MCF 10A (cell line): ENCODE data around the gene IMMP2L. TPM values are rescaled to one million over a fixed set of nuclear protein-coding genes. Genes with fewer than 3 reads are reported as not detected.

Experiments
- BruUV-seq: library from RNA; stranded (reverse); fragments of 400-500 nt; replicated peaks from 2 replicates; lab custom pipeline; 2021; lab: Mats Ljungman, UMichigan
- CTCF ChIA-PET: fragments of 300-600 bp; sonication (Branson Sonifier 250); formaldehyde crosslinking; extraction: SDS; loops from one replicate; lab custom pipeline; 2021; ENCODE audit warnings: antibody characterized with exemption, inconsistent platforms; lab: Yijun Ruan, JAX
- POLR2A ChIA-PET: fragments of 300-600, 350-650 bp; sonication (Branson Sonifier 250); formaldehyde crosslinking; extraction: SDS; loops from one replicate; lab custom pipeline; 2020; ENCODE audit warnings: antibody characterized with exemption, inconsistent platforms; lab: Yijun Ruan, JAX
- DNase-seq: peaks from one replicate; pipeline ENCODE4 v3.0.0-alpha.2; 2018; ENCODE audit not compliant: unreplicated experiment
- H3K27ac Mint-ChIP-seq: one replicate; pipeline ENCODE4 v1.8.0; 2022; ENCODE audit warnings: mild to moderate bottlenecking, low read depth, mixed read lengths; ENCODE audit not compliant: unreplicated experiment
- H3K27me3 Mint-ChIP-seq: one replicate; pipeline ENCODE4 v1.8.0; 2022; ENCODE audit warnings: mixed read lengths; ENCODE audit not compliant: insufficient read depth, unreplicated experiment
- H3K36me3 Mint-ChIP-seq: one replicate; pipeline ENCODE4 v1.8.0; 2022; ENCODE audit warnings: mild to moderate bottlenecking, moderate library complexity, mixed read lengths; ENCODE audit not compliant: insufficient read depth, unreplicated experiment
- H3K4me1 Mint-ChIP-seq: one replicate; pipeline ENCODE4 v1.8.0; 2022; ENCODE audit warnings: mixed read lengths; ENCODE audit not compliant: insufficient read depth, unreplicated experiment
- H3K4me3 Mint-ChIP-seq: one replicate; pipeline ENCODE4 v1.8.0; 2022; ENCODE audit warnings: mild to moderate bottlenecking, moderate library complexity, mixed read lengths; ENCODE audit not compliant: unreplicated experiment
- H3K9me3 Mint-ChIP-seq: one replicate; pipeline ENCODE4 v1.8.0; 2022; ENCODE audit warnings: mixed read lengths; ENCODE audit not compliant: unreplicated experiment
- intact Hi-C: fragments of 100-400 bp; cut with micrococcal nuclease; formaldehyde crosslinking; loops from 2 replicates; pipeline ENCODE4 v1.14.1; 2022
- total RNA-seq: library from RNA; stranded (reverse); gene quantifications from 2 replicates; pipeline ENCODE4 v1.2.3, GENCODE V29; 2022
- TF ChIP-seq, protein P1 (sequence below): fragments of 200-600 bp; IDR thresholded peaks from one replicate; pipeline ENCODE4 v1.8.0; 2022; ENCODE audit warnings: antibody characterized with exemption, mild to moderate bottlenecking; ENCODE audit not compliant: unreplicated experiment

The IMMP2L gene
- total RNA-seq, 1 experiment from 2014 or later = 23.7 TPM

GRCh38 chr7:111059833-111060232, 502.5 kb downstream of the IMMP2L start:
- H3K36me3 Mint-ChIP-seq = peaks cover 6% of the 10 kb centered on the region
- no peak for DNase-seq
- BruUV-seq = no TSS peak
- no peaks in the 10 kb centered on the region for H3K27me3 Mint-ChIP-seq
- H3K9me3 Mint-ChIP-seq = peaks cover 9% of the 10 kb centered on the region
- no peak overlapping the region for H3K27ac Mint-ChIP-seq
- ChIA-PET POLR2A (no interaction called here), CTCF (no interaction called here)
- intact Hi-C loops = no loop called here
- no peaks in the 10 kb centered on the region for H3K4me1 Mint-ChIP-seq
- TF ChIP-seq, protein P1, sequence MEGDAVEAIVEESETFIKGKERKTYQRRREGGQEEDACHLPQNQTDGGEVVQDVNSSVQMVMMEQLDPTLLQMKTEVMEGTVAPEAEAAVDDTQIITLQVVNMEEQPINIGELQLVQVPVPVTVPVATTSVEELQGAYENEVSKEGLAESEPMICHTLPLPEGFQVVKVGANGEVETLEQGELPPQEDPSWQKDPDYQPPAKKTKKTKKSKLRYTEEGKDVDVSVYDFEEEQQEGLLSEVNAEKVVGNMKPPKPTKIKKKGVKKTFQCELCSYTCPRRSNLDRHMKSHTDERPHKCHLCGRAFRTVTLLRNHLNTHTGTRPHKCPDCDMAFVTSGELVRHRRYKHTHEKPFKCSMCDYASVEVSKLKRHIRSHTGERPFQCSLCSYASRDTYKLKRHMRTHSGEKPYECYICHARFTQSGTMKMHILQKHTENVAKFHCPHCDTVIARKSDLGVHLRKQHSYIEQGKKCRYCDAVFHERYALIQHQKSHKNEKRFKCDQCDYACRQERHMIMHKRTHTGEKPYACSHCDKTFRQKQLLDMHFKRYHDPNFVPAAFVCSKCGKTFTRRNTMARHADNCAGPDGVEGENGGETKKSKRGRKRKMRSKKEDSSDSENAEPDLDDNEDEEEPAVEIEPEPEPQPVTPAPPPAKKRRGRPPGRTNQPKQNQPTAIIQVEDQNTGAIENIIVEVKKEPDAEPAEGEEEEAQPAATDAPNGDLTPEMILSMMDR = no peak
- H3K4me3 Mint-ChIP-seq = no peak overlapping the region

- intact Hi-C loops = no loop called here
- TF ChIP-seq, protein P1 = no peak
- Mint-ChIP-seq H3K27me3 (no peaks in the 10 kb centered on the region), H3K4me3 (no peak overlapping the region), H3K36me3 (no peaks in the 10 kb centered on the region), H3K9me3 (no peaks in the 10 kb centered on the region), H3K4me1 (no peaks in the 10 kb centered on the region), H3K27ac (no peak overlapping the region)
- ChIA-PET CTCF (no interaction called here), POLR2A (no interaction called here)
- DNase-seq = no peak
- no TSS peak for BruUV-seq
Measured at GRCh38 chr7:111057066-111057465, 505.2 kb downstream of the IMMP2L start.

- no peaks in the 10 kb centered on the region for H3K9me3 Mint-ChIP-seq
- no peaks in the 10 kb centered on the region for H3K4me1 Mint-ChIP-seq
- CTCF ChIA-PET = interaction anchor here (0.8 kb wide), 1 partner anchor 301 kb away, joined by 3 read pairs; no protein-coding TSS in a partner anchor
- intact Hi-C loops = no loop called here
- no peak overlapping the region for H3K27ac Mint-ChIP-seq
- no peak for DNase-seq
- no TSS peak for BruUV-seq
- TF ChIP-seq, protein P1 = no peak
- no peak overlapping the region for H3K4me3 Mint-ChIP-seq
- H3K36me3 Mint-ChIP-seq = no peaks in the 10 kb centered on the region
- POLR2A ChIA-PET = no interaction called here
- H3K27me3 Mint-ChIP-seq = no peaks in the 10 kb centered on the region
Measured at GRCh38 chr7:111056371-111056770, 505.9 kb downstream of the IMMP2L start.

DNA sequence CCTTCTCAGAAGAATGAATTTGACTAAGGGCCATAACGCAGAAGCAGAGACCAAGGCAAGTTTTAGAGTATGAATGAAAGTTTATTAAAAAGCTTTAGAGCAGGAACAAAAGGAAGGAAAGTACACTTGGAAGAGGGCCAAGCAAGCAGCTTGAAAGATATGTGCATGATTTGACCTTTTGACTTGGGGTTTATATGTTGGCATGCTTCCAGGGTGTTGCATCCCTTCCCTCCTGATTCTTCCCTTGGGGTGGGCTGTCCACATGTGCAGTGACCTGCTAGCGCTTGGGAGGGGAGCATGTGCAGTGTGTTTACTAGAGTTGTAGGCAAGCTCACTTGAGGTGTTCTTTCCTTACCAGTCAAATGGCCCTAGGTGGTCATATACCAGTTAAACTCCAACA, 509.3 kb downstream of the IMMP2L start:
- Mint-ChIP-seq H3K27me3 (no peaks in the 10 kb centered on the region), H3K27ac (no peak overlapping the region), H3K4me1 (no peaks in the 10 kb centered on the region), H3K9me3 (no peaks in the 10 kb centered on the region), H3K36me3 (no peaks in the 10 kb centered on the region), H3K4me3 (no peak overlapping the region)
- ChIA-PET POLR2A (no interaction called here), CTCF (interaction anchor here (0.6 kb wide), 1 partner anchor 146 kb away, joined by 3 read pairs; no protein-coding TSS in a partner anchor)
- TF ChIP-seq, protein P1 = no peak
- no TSS peak for BruUV-seq
- intact Hi-C loops = no loop called here
- no peak for DNase-seq
